Immature natural killer cell (primary cell): ENCODE results near the gene SLC44A3. TPM values are rescaled to one million over a fixed set of nuclear protein-coding genes. Genes with fewer than 3 reads are reported as not detected.
"Not testable (repeated sequence)": the region's sequence is repeated elsewhere in the genome, so short reads cannot be mapped to it uniquely, and the experiment has no call there.

Source experiments
- DNase-seq, 3 donors: peaks; one replicate each; pipeline ENCODE4 v3.0.0; 2022; ENCODE audit warnings: mixed read lengths in 1 of 3
- H3K27ac Mint-ChIP-seq, 6 donors: one replicate each; pipeline ENCODE4 v1.8.0; 2020; ENCODE audit warnings: mixed read lengths in 6 of 6, mild to moderate bottlenecking in 5 of 6, inconsistent platforms in 4 of 6, moderate library complexity in 3 of 6
- H3K27me3 Mint-ChIP-seq, 3 donors: one replicate each; pipeline ENCODE4 v1.8.0; 2020 to 2021; ENCODE audit warnings: low read depth in 3 of 3, mild to moderate bottlenecking in 3 of 3, mixed read lengths in 3 of 3, moderate library complexity in 3 of 3, inconsistent platforms in 1 of 3
- H3K36me3 Mint-ChIP-seq, 3 donors: one replicate each; pipeline ENCODE4 v1.8.0; 2020; ENCODE audit warnings: mixed read lengths in 3 of 3, inconsistent platforms in 2 of 3, mild to moderate bottlenecking in 2 of 3
- H3K4me1 Mint-ChIP-seq, 2 donors: one replicate each; pipeline ENCODE4 v1.8.0; 2020; ENCODE audit warnings: inconsistent platforms in 2 of 2, mild to moderate bottlenecking in 2 of 2, mixed read lengths in 2 of 2, moderate library complexity in 1 of 2
- H3K4me3 Mint-ChIP-seq, 5 donors: one replicate each; pipeline ENCODE4 v1.8.0; 2020; ENCODE audit warnings: mild to moderate bottlenecking in 5 of 5, mixed read lengths in 5 of 5, inconsistent platforms in 3 of 5, moderate library complexity in 3 of 5
- H3K9me3 Mint-ChIP-seq, 6 donors: one replicate each; pipeline ENCODE4 v1.8.0; 2020; ENCODE audit warnings: mild to moderate bottlenecking in 6 of 6, mixed read lengths in 6 of 6, inconsistent platforms in 4 of 6, moderate library complexity in 3 of 6
- polyA plus RNA-seq, 3 donors: library from polyadenylated mRNA; unstranded; fragments of 300-500 nt; fragmentation: Illumina TruSeq; gene quantifications; one replicate each; pipeline ENCODE4 v1.2.3, GENCODE V29; 2021

Gene SLC44A3
- polyA plus RNA-seq, 3 donors from 2014 or later, result not detected

GRCh38 chr1:94832446-94832845 lies 12.3 kb downstream of the SLC44A3 start:
- Mint-ChIP-seq H3K27ac (no peak overlapping the region), H3K27me3 (peaks cover 7 to 24% (median 8%) of the 10 kb centered on the region in 3 donors), H3K9me3 (no peaks in the 10 kb centered on the region), H3K36me3 (no peaks in the 10 kb centered on the region), H3K4me3 (no peak overlapping the region), H3K4me1 (no peaks in the 10 kb centered on the region)
- DNase-seq, result no peak

- DNase-seq, result no peak
- Mint-ChIP-seq H3K27me3 (peaks cover 7 to 19% (median 8%) of the 10 kb centered on the region in 3 donors), H3K36me3 (no peaks in the 10 kb centered on the region), H3K4me3 (no peak overlapping the region), H3K9me3 (no peaks in the 10 kb centered on the region), H3K27ac (no peak overlapping the region), H3K4me1 (no peaks in the 10 kb centered on the region)
Observed at GRCh38 chr1:94832931-94833585, 12.9 kb downstream of the SLC44A3 start.

- Mint-ChIP-seq H3K4me3 (no peak overlapping the region), H3K9me3 (no peaks in the 10 kb centered on the region), H3K27me3 (peaks cover 8 to 13% (median 9%) of the 10 kb centered on the region in 3 donors), H3K27ac (no peak overlapping the region), H3K36me3 (no peaks in the 10 kb centered on the region), H3K4me1 (no peaks in the 10 kb centered on the region)
- no peak for DNase-seq
Observed at GRCh38 chr1:94836891-94837290, 16.7 kb downstream of the SLC44A3 start.

GRCh38 chr1:94840381-94840780 lies 20.2 kb downstream of the SLC44A3 start:
- DNase-seq, H3K36me3 Mint-ChIP-seq, H3K27ac Mint-ChIP-seq, H3K4me3 Mint-ChIP-seq, H3K9me3 Mint-ChIP-seq, H3K4me1 Mint-ChIP-seq: not testable (repeated sequence)
- H3K27me3 Mint-ChIP-seq, result peaks cover 5 to 16% (median 13%) of the 10 kb centered on the region in 3 donors

- H3K27me3 Mint-ChIP-seq, result peaks cover 5 to 15% (median 12%) of the 10 kb centered on the region in 3 donors
- H3K4me1 Mint-ChIP-seq, result no peaks in the 10 kb centered on the region
- H3K27ac Mint-ChIP-seq, result no peak overlapping the region
- no peak for DNase-seq
- H3K4me3 Mint-ChIP-seq, result no peak overlapping the region
- H3K9me3 Mint-ChIP-seq, result no peaks in the 10 kb centered on the region
- no peaks in the 10 kb centered on the region for H3K36me3 Mint-ChIP-seq
Observed at GRCh38 chr1:94840808-94841207, 20.7 kb downstream of the SLC44A3 start.

GRCh38 chr1:94843430-94843829 lies 23.3 kb downstream of the SLC44A3 start:
- H3K27me3 Mint-ChIP-seq, result peaks cover 7 to 9% (median 8%) of the 10 kb centered on the region in 3 donors
- no peak overlapping the region for H3K27ac Mint-ChIP-seq
- H3K4me1 Mint-ChIP-seq, result no peaks in the 10 kb centered on the region
- H3K9me3 Mint-ChIP-seq, result no peaks in the 10 kb centered on the region
- DNase-seq, result no peak
- H3K4me3 Mint-ChIP-seq, result no peak overlapping the region
- H3K36me3 Mint-ChIP-seq, result no peaks in the 10 kb centered on the region

- no peak for DNase-seq
- H3K9me3 Mint-ChIP-seq, result no peaks in the 10 kb centered on the region
- H3K27ac Mint-ChIP-seq, result no peak overlapping the region
- H3K36me3 Mint-ChIP-seq, result no peaks in the 10 kb centered on the region
- H3K27me3 Mint-ChIP-seq, result peaks cover 5 to 9% (median 8%) of the 10 kb centered on the region in 3 donors
- H3K4me1 Mint-ChIP-seq, result no peaks in the 10 kb centered on the region
- H3K4me3 Mint-ChIP-seq, result no peak overlapping the region
Observed at GRCh38 chr1:94843846-94844245, 23.7 kb downstream of the SLC44A3 start.

GRCh38 chr1:94846308-94846707 lies 26.2 kb downstream of the SLC44A3 start:
- H3K4me1 Mint-ChIP-seq, result no peaks in the 10 kb centered on the region
- H3K27ac Mint-ChIP-seq, result no peak overlapping the region
- H3K9me3 Mint-ChIP-seq, result no peaks in the 10 kb centered on the region
- peaks cover 4 to 7% (median 7%) of the 10 kb centered on the region in 3 donors for H3K27me3 Mint-ChIP-seq
- H3K36me3 Mint-ChIP-seq, result no peaks in the 10 kb centered on the region
- no peak overlapping the region for H3K4me3 Mint-ChIP-seq
- DNase-seq, result no peak

GRCh38 chr1:94851571-94851970 lies 31.4 kb downstream of the SLC44A3 start:
- no peaks in the 10 kb centered on the region for H3K4me1 Mint-ChIP-seq
- no peak for DNase-seq
- H3K36me3 Mint-ChIP-seq, result no peaks in the 10 kb centered on the region
- H3K27ac Mint-ChIP-seq, result no peak overlapping the region
- no peak overlapping the region for H3K4me3 Mint-ChIP-seq
- H3K27me3 Mint-ChIP-seq, result peaks cover 0 to 2% (median 0%) of the 10 kb centered on the region in 3 donors
- H3K9me3 Mint-ChIP-seq, result no peaks in the 10 kb centered on the region

- Mint-ChIP-seq H3K9me3 (no peaks in the 10 kb centered on the region), H3K27ac (no peak overlapping the region), H3K4me1 (no peaks in the 10 kb centered on the region), H3K4me3 (no peak overlapping the region), H3K27me3 (no peaks in the 10 kb centered on the region), H3K36me3 (no peaks in the 10 kb centered on the region)
- DNase-seq, result no peak
Observed at GRCh38 chr1:94852788-94853187, 32.6 kb downstream of the SLC44A3 start.

GRCh38 chr1:94854458-94855306 lies 34.5 kb downstream of the SLC44A3 start:
- Mint-ChIP-seq H3K27ac (no peak overlapping the region), H3K36me3 (no peaks in the 10 kb centered on the region), H3K9me3 (no peaks in the 10 kb centered on the region), H3K27me3 (no peaks in the 10 kb centered on the region), H3K4me3 (no peak overlapping the region), H3K4me1 (no peaks in the 10 kb centered on the region)
- peak; percentile 58 to 70 (median 69) for DNase-seq

GRCh38 chr1:94855307-94855700 lies 35.1 kb downstream of the SLC44A3 start:
- DNase-seq, result no peak
- H3K27ac Mint-ChIP-seq, result no peak overlapping the region
- H3K36me3 Mint-ChIP-seq, result no peaks in the 10 kb centered on the region
- no peaks in the 10 kb centered on the region for H3K9me3 Mint-ChIP-seq
- H3K4me1 Mint-ChIP-seq, result no peaks in the 10 kb centered on the region
- peaks cover 0 to 2% (median 0%) of the 10 kb centered on the region in 3 donors for H3K27me3 Mint-ChIP-seq
- no peak overlapping the region for H3K4me3 Mint-ChIP-seq

GRCh38 chr1:94856004-94856403 lies 35.8 kb downstream of the SLC44A3 start:
- Mint-ChIP-seq H3K9me3 (no peaks in the 10 kb centered on the region), H3K4me1 (no peaks in the 10 kb centered on the region), H3K4me3 (no peak overlapping the region), H3K36me3 (no peaks in the 10 kb centered on the region), H3K27ac (no peak overlapping the region), H3K27me3 (peaks cover 0 to 2% (median 0%) of the 10 kb centered on the region in 3 donors)
- no peak for DNase-seq

- peaks cover 0 to 2% (median 0%) of the 10 kb centered on the region in 3 donors for H3K27me3 Mint-ChIP-seq
- no peak overlapping the region for H3K27ac Mint-ChIP-seq
- no peaks in the 10 kb centered on the region for H3K36me3 Mint-ChIP-seq
- no peaks in the 10 kb centered on the region for H3K9me3 Mint-ChIP-seq
- H3K4me3 Mint-ChIP-seq, result no peak overlapping the region
- no peak for DNase-seq
- no peaks in the 10 kb centered on the region for H3K4me1 Mint-ChIP-seq
Observed at GRCh38 chr1:94856868-94857267, 36.7 kb downstream of the SLC44A3 start.
